HG03469 (cell line): ENCODE measurements around the gene ANKIB1.
"Not testable (repeated sequence)": the region's sequence is repeated elsewhere in the genome, so short reads cannot be mapped to it uniquely, and the experiment has no call there.

Experiments
- ATAC-seq: cut with Tn5 transposase; IDR thresholded peaks from one replicate; pipeline ENCODE4 v1.9.1; 2021; ENCODE audit warnings: mild to moderate bottlenecking, moderate library complexity, moderate number of reproducible peaks; ENCODE audit not compliant: unreplicated experiment

Gene ANKIB1, protein sequence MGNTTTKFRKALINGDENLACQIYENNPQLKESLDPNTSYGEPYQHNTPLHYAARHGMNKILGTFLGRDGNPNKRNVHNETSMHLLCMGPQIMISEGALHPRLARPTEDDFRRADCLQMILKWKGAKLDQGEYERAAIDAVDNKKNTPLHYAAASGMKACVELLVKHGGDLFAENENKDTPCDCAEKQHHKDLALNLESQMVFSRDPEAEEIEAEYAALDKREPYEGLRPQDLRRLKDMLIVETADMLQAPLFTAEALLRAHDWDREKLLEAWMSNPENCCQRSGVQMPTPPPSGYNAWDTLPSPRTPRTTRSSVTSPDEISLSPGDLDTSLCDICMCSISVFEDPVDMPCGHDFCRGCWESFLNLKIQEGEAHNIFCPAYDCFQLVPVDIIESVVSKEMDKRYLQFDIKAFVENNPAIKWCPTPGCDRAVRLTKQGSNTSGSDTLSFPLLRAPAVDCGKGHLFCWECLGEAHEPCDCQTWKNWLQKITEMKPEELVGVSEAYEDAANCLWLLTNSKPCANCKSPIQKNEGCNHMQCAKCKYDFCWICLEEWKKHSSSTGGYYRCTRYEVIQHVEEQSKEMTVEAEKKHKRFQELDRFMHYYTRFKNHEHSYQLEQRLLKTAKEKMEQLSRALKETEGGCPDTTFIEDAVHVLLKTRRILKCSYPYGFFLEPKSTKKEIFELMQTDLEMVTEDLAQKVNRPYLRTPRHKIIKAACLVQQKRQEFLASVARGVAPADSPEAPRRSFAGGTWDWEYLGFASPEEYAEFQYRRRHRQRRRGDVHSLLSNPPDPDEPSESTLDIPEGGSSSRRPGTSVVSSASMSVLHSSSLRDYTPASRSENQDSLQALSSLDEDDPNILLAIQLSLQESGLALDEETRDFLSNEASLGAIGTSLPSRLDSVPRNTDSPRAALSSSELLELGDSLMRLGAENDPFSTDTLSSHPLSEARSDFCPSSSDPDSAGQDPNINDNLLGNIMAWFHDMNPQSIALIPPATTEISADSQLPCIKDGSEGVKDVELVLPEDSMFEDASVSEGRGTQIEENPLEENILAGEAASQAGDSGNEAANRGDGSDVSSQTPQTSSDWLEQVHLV

GRCh38 chr7:92245487-92246359 is at the start of gene ANKIB1, which contains the start of gene KRIT1:
Gene ANKIB1, plus strand, starts transcription at chr7:92245974. Its CDS starts 49,005 bp downstream, at chr7:92294979.
Gene KRIT1, minus strand, starts transcription at chr7:92245914. Its CDS starts 3,779 bp downstream, at chr7:92242135.
- ATAC-seq, result peak; percentile 47

DNA sequence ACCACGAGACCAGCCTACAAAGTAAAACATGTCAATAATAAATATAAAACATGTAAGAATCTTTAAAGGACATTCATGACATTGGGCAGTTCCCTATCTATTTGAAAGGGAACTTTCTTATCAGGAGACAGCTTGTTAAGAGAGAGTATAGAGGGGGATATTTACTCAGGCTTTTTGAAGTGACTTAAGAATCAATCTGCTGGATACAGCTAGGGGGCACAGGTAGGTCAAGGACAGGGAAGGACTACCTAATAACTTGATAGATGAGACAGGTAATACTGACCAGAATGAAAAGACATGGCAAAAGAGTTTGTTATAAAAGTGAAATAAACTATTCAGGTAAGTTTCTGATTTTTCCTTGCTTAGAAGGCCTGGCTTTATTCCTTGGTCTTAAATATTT is 45.0 kb upstream of the ANKIB1 start:
- ATAC-seq, result no peak

GRCh38 chr7:92205987-92206386 is 39.8 kb upstream of the ANKIB1 start:
- ATAC-seq, result no peak

- ATAC-seq, result no peak
These were observed 39.1 kb upstream of the ANKIB1 start for GRCh38 chr7:92206672-92207071.

GRCh38 chr7:92221766-92222165 is 24.0 kb upstream of the ANKIB1 start:
- ATAC-seq, result no peak

GRCh38 chr7:92226981-92227380 is 18.8 kb upstream of the ANKIB1 start:
- ATAC-seq, result no peak

GRCh38 chr7:92228100-92228499 is 17.7 kb upstream of the ANKIB1 start:
- ATAC-seq, result no peak

- ATAC-seq, result no peak
These were observed 17.0 kb upstream of the ANKIB1 start for GRCh38 chr7:92228742-92229141.

GRCh38 chr7:92230547-92230946 is 15.2 kb upstream of the ANKIB1 start:
- no peak for ATAC-seq

DNA sequence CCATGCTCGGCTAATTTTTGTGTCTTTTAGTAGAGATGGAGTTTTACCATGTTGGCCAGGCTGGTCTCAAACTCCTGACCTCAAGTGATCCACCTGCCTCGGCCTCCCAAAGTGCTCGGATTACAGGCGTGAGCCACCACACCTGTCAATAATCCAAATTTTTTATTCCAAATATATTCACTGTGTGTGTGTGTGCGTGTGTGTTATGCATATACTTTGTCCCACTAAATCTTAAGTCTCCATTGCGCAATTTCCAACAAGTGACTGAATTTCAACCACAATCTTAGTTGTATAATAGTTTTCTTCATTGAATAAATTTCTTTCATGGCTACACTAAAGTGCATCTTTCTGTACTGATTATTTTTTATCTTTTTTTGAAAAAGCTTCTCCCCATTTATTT is 2.8 kb upstream of the ANKIB1 start:
- no peak for ATAC-seq

- ATAC-seq, result no peak
These were observed 827 bp upstream of the ANKIB1 start for GRCh38 chr7:92244808-92245486.

- ATAC-seq, result peak; percentile 11
These were observed 757 bp downstream of the ANKIB1 start for GRCh38 chr7:92246360-92247101.

- ATAC-seq, result no peak
These were observed 4.8 kb downstream of the ANKIB1 start for GRCh38 chr7:92250603-92251002.

- ATAC-seq, result no peak
These were observed 5.4 kb downstream of the ANKIB1 start for GRCh38 chr7:92251181-92251580.

DNA sequence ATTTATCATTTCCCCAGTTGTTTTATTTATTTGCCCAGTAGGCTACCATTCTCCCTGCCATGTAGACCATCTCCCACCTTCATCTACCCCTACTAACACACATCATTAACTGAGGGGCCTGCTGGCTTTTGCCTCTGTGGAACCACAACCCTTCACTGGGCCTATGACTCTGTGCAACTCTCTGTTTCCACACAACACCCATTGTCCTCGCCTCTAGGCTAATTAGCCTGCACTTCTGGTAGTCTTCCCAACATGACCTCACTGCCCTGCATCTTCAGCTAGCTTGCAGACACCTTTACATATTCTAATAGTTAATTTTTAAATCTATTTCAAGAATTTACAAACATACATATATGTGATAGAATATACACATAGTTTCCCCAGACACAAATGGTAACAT is 7.5 kb downstream of the ANKIB1 start:
- ATAC-seq, result no peak

- ATAC-seq, result not testable (repeated sequence)
These were observed 9.0 kb downstream of the ANKIB1 start for GRCh38 chr7:92254800-92255199.

GRCh38 chr7:92255308-92255707 is 9.5 kb downstream of the ANKIB1 start:
- ATAC-seq, result no peak

GRCh38 chr7:92259062-92259461 is 13.3 kb downstream of the ANKIB1 start:
- no peak for ATAC-seq

GRCh38 chr7:92259610-92260247 is 14.0 kb downstream of the ANKIB1 start:
- ATAC-seq, result no peak
